DMS79 treated with DMSO at 0.1 percent for 48 hours (cell line): ENCODE results near the gene GOSR1.
"Not testable (repeated sequence)": the region's sequence is repeated elsewhere in the genome, so short reads cannot be mapped to it uniquely, and the experiment has no call there.

Experiments used
- DNase-seq: peaks from one replicate; lab custom pipeline; 2025; lab: John Stamatoyannopoulos, UW

Gene GOSR1

DNA sequence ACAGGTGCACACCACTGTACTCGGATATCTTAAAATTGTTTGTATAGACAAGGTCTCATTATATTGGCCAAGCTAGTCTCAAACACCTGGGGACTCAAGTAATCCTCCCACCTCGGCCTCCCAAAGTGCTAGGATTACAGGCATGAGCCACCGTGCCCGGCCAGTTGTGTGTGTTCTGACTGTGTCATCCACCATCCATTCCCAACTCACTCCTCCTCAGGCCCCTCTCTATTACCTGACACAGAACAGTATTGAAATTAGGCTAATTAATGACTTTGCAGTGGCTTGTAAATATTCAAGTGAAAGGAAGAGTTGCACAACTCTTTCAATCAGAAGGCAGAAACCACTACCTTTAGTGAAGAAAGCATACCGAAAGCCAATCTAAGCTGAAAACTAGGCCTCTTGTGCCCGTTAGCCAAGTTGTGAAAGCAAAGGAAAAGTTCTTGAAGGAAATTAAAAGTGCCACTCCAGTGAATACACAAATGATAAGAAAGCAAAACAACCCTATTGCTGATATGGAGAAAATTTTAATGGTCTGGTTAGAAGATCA, 28.7 kb downstream of the GOSR1 start:
- no peak for DNase-seq

DNA sequence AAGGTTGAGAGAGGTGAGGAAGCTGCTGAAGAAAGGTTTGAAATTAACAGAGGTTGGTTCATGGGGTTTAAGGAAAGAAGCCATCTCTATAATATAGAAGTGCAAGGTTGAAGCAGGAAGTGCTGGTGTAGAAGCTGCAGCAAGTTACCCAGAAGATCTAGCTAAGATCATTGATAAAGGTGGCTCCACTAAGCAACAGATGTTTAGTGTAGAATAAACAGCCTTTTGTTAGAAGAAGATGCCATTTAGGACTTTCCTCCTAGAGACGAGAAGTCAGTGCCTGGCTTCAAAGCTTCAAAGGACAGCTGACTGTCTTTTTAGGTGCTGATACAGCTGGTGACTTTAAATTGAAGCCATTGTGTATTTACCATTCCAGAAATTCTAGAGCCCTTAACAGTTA, 29.3 kb downstream of the GOSR1 start:
- no peak for DNase-seq

GRCh38 chr17:30513346-30513745, 36.1 kb downstream of the GOSR1 start:
- DNase-seq, result no peak

GRCh38 chr17:30514895-30515596, 37.8 kb downstream of the GOSR1 start:
- no peak for DNase-seq

- DNase-seq, result no peak
These were observed 40.6 kb downstream of the GOSR1 start for GRCh38 chr17:30517786-30518185.

DNA sequence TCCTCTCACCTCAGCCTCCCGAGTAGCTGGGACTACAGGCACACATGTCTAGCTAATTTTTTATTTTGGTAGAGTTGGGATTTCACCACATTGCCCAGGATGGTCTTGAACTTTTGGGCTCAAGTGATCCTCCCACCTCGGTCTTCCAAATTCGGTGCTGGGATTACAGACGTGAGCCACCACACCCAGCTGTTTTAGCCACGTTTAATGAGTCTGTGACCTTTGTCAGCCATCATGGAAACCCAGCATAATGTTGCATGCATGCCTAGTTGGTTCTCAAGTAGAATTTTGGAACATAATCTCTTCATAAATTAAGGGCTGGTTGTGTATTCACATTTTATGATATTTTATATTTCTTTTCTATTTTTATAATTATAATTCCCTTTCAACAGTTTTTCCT, 42.0 kb downstream of the GOSR1 start:
- no peak for DNase-seq

DNA sequence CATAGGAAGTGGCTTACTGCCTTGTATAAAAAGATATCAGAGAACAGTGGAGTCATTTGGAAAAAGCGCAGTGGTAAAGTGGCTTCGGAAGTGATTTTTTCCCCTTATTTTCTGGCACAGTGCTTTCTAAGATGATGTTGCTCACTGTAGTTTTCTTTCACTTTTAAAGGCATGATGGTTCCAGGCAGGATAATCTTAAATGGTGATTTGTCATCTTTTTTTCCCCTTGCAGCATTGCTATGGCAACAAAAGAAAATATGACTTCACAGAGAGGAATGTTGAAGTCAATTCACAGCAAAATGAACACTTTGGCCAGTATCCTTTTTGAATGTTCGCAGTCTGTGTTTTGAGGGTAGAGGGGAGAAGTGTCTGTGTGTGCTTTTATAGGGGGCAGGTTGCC, 42.5 kb downstream of the GOSR1 start:
- DNase-seq, result no peak

GRCh38 chr17:30520436-30520835, 43.2 kb downstream of the GOSR1 start:
- DNase-seq, result no peak

GRCh38 chr17:30520882-30521281, 43.7 kb downstream of the GOSR1 start:
- no peak for DNase-seq

- no peak for DNase-seq
These were observed 44.6 kb downstream of the GOSR1 start for GRCh38 chr17:30521766-30522165.

DNA sequence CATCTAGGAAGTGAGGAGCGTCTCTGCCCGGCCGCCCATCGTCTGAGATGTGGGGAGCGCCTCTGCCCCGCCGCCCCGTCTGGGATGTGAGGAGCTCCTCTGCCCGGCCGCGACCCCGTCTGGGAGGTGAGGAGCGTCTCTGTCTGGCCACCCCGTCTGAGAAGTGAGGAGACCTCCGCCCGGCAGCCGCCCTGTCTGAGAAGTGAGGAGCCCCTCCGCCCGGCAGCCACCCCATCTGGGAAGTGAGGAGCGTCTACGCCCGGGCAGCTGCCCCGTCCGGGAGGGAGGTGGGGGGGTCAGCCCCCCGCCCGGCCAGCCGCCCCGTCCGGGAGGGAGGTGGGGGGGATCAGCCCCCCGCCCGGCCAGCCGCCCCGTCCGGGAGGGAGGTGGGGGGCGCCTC, 46.0 kb downstream of the GOSR1 start:
- not testable (repeated sequence) for DNase-seq

- DNase-seq, result no peak
These were observed 47.6 kb downstream of the GOSR1 start for GRCh38 chr17:30524847-30525246.

DNA sequence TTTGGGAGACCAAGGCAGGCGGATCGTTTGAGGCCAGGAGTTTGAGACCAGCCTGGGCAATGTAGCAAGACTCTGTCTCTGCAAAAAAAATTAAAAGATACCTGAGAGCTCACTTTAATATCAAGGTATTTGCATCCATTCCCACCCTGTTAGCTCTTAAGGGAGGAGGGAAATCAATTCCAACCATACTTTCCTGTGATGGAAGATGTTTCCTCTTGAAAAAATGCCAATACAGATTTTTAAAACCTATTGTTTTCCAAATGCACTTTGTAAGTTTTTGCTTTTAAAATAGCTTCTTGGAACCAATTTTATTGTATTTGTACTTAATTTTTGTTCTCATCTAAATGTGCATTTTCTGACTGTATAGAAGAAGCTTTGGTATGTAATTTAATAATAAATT, 49.2 kb downstream of the GOSR1 start:
- no peak for DNase-seq

DNA sequence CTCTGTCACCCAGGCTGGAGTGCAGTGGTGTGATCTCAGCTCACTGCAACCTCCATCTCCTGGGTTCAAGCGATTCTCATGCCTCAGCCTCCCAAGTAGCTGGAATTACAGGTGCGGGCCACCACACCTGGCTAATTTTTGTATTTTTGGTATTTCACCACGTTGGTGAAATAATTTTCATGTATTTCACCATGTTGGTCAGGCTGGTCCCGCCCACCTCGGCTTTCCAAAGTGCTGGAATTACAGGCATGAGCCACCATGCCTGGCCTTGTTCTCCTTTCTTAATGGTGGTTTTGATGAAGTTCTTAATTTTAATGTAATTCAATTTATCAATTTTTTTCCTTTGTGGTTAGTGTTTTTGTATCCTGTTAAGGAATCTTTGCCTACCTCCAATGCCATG, 51.5 kb downstream of the GOSR1 start:
- not testable (repeated sequence) for DNase-seq

DNA sequence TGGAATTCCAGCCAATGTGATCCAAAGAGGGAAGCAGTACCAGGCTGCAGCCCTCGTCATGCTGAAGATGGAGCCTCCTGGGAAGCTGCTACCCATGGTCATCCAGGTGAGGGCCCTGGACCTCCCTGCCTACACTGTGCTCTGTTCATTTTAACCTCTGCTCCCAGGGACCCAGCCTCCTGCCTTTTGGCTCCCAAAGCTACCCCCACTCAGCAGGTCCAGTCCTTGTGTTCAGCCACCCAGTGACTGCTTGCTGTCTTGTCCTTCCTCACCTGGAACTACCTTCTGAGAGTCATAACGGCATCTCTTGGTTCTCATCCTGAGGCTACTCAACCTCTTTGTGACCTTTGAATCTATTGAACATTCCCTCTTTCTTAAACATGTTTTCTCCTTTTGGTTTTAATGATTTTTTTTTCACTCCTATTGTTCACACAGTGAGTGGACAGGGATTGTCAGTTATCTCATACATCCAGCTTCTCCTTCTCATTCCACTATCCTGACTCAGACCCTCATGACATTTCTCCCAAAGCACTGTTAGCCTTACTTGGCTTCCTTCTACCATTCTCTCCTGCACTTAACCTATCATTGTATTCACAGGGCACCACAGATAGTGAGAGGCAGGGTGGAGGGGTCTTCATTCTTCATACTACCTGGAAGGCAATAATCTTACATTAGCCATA, 53.3 kb downstream of the GOSR1 start:
- no peak for DNase-seq

DNA sequence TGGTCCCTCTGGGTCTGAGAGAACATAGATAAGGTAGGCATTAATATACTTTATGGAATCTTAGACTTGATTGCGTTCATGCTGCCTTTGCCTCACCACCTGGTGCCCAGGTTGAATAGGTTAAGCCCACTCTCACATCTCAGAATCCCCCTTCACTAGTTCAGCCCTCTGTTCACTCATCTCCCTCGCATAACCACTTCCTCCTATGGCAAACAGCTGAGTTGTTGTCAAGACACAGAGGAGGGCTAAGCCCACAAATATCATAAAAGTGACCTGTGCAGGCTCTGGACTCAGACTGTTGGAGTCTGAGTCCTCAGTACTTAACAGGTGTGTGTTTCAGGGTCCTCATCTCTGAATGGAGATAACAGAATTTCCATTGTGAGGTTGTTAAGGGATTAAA, 55.7 kb downstream of the GOSR1 start:
- no peak for DNase-seq

- DNase-seq, result no peak
These were observed 57.1 kb downstream of the GOSR1 start for GRCh38 chr17:30534298-30534697.

DNA sequence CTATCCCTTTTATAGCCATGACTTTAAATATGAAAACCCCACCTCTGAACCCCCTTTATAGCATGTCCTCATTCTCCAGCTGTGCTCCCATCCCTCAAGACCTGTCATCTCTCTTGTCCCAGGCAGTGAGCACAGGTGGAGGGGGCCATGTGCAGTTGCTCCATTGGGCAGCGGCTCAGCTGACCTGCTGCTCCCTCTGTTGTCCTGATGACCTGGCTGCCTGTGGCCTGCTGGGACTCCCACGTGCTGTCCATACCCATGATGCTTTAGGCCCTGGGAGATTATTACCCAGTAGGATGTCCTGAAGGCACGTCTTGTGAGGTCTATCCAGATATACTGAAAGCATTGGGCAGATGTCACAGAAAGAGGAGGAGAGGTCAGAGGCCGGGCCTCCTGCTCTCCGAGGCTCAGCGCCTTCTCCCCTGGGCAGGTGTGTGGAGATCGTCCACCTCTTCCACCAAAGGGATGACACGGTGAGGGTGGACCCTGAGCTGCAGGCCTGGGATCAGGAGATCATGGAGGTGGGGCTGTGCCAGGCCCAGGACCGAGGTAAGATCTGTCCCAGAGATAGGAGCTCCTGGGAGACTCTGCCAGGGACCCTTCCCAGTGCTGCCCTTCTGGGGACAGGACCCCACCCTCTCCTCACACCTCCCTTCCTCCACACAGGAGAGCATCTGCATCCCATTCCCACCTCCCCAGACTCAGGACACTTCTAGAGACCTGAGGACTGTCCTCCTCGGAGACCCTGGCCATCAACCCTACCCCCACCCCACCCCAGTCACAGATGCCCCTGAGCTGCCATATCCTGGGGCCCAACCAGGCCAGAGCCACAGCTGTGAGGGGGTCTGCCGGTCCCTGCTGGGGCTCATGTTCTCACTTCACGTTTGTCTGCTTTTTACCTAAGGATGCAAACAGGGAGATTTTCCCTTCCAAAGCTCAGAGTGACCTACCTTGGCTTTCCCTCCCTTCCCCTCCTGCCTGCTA, 58.0 kb downstream of the GOSR1 start:
- DNase-seq, result no peak

DNA sequence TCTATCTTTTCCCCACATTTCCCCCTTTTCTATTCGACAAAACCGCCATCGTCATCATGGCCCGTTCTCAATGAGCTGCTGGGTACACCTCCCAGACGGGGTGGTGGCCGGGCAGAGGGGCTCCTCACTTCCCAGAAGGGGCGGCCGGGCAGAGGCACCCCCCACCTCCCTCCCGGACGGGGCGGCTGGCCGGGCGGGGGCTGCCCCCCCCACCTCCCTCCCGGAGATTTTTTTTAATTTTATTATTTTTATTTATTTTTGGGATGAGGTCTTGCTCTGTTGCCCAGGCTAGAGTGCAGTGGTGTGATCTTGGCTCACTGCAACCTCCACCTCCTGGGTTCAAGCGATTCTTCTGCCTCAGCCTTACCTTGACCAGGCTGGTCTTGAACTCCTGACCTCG, 59.6 kb downstream of the GOSR1 start:
- DNase-seq, result not testable (repeated sequence)

DNA sequence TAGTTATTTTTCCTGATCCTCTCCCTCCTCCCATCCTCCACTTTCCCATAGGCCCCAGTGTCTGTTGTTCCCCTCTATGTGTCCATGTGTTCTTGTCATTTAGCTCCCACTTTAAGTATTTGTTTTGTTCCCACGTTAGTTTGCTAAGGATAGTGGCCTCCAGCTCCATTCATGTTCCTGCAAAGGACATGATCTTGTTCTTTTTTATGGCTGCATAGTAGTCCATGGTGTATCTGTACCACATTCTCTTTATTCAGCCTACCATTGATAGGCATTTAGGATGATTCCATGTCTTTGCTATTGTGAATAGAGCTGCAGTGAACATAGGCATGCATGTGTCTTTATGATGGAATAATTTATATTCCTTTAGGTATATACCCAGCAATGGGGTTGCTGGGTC, 60.5 kb downstream of the GOSR1 start:
- DNase-seq, result not testable (repeated sequence)

GRCh38 chr17:30541802-30542201, 64.6 kb downstream of the GOSR1 start:
- no peak for DNase-seq

DNA sequence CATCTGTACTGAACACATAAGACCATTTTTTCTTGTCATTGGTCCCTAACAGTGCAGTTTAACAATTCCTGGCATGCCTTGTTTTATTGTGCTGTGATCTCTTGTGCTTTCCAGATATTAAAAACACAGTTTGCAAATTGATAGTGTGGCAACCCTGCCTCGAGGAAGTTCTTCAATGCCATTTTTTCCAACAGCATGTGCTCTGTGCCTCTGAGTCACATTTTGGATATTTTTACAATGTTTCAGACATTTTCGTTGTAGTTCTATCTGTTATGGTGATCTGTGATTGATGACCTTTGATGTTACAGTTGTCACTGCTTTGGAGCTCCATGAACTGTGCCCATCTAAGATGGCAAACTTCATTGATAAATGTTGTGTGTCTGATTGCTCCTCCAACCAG, 66.2 kb downstream of the GOSR1 start:
- no peak for DNase-seq
